Tibial nerve (tissue), 4 donors: Measurements from ENCODE around the gene ELF2. TPM values are rescaled to one million over a fixed set of nuclear protein-coding genes. Genes with fewer than 3 reads are reported as not detected.
A peak's percentile ranks its signal among the peaks of the same experiment; 100 is the strongest.
"Not testable (repeated sequence)": the region's sequence is repeated elsewhere in the genome, so short reads cannot be mapped to it uniquely, and the experiment has no call there.

Experiments
- DNase-seq, 2 donors: peaks; one replicate each; pipeline ENCODE4 v3.0.0-alpha.2; 2019; ENCODE audit warnings: low spot score in 2 of 2
- H3K27ac ChIP-seq, 4 donors: fragments of 200-600 bp; sonication (generic) in 3 of 4; one replicate each; pipeline ENCODE4 v1.5.1; 2017 to 2019; ENCODE audit warnings: mild to moderate bottlenecking in 1 of 4
- H3K27me3 ChIP-seq, 2 donors: fragments of 200-600 bp; sonication (generic) in 1 of 2; one replicate each; pipeline versions ENCODE4 v1.5.1 to v1.6.0; 2017 to 2019
- H3K36me3 ChIP-seq, 3 donors: fragments of 200-600 bp; sonication (generic); one replicate each; pipeline ENCODE4 v1.5.1; 2018 to 2019
- H3K4me1 ChIP-seq, 4 donors: fragments of 200-600 bp; sonication (generic) in 3 of 4; one replicate each; pipeline ENCODE4 v1.5.1; 2017 to 2019
- H3K4me3 ChIP-seq, 4 donors: fragments of 200-600 bp; sonication (generic) in 3 of 4; one replicate each; pipeline ENCODE4 v1.5.1; 2017 to 2019; ENCODE audit warnings: mild to moderate bottlenecking in 1 of 4, moderate library complexity in 1 of 4
- H3K9me3 ChIP-seq, 4 donors: fragments of 200-600 bp; sonication (generic) in 3 of 4; one replicate each; pipeline ENCODE4 v1.5.1; 2017 to 2019
- EP300 ChIP-seq, 2 donors: sonication (generic); formaldehyde crosslinking; IDR thresholded peaks; one replicate each; pipeline ENCODE4 v1.6.1; 2017; ENCODE audit warnings: antibody characterized with exemption in 2 of 2, mild to moderate bottlenecking in 1 of 2
- POLR2A ChIP-seq, 2 donors: fragments of 450-650 bp; IDR thresholded peaks; one replicate each; pipeline ENCODE4 v1.6.1; 2017; ENCODE audit warnings: antibody characterized with exemption in 2 of 2, mild to moderate bottlenecking in 2 of 2, moderate library complexity in 2 of 2
- WGBS, 2 donors: methylation state at CpG; one replicate each; pipeline ENCODE4 v1.1.5; 2018; 5-methylcytosine and 5-hydroxymethylcytosine counted together
- total RNA-seq, 4 donors: library from RNA; depleted of rRNA; stranded (reverse); fragments of >200 nt; gene quantifications; one replicate each; pipeline ENCODE4 v1.1.0, GENCODE V29; 2016
- TF ChIP-seq, protein P1 (sequence below), 5 experiments: fragments of 200-600 bp in 3 of 5; fragments of 450-650 bp in 2 of 5; sonication (generic) in 3 of 5; IDR thresholded peaks; one replicate each; pipeline ENCODE4 v1.5.1; 2016 to 2019; ENCODE audit warnings: antibody characterized with exemption in 5 of 5, mild to moderate bottlenecking in 3 of 5, moderate library complexity in 2 of 5

ELF2 gene
- total RNA-seq, 4 donors from 2014 or later = 47.1 to 62.8 (median 54.1) TPM

DNA sequence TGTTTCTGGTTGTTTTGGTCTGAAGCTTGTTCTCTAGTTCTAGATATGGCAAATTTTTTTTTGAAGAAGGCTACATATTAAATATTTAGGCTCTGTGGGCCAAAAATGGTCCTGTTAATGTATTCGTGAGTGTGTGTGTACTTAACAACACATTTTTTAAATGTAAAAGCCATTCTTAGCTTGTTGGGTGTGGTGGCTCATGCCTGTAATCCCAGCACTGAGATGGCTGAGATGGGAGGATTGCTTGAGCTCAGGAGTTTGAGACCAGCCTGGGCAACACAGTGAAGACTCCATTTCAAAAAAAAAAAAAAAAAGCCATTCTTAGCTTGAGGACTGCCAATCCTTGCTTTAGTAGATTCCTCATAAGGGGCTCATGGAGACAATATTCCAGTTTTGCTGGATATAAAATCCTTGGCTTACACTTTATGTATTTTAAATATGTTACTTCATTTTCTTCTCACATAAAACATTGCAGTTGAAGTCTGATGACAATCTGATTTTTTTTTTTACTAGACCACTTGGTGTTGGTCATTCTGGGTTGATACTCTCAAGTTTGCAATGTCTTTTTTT lies 138.1 kb downstream of the ELF2 start:
- TF ChIP-seq POLR2A (IDR thresholded peaks at IDR 0.05) = no peak
- no peak for TF ChIP-seq EP300 (IDR thresholded peaks at IDR 0.05)
- TF ChIP-seq, protein P1, sequence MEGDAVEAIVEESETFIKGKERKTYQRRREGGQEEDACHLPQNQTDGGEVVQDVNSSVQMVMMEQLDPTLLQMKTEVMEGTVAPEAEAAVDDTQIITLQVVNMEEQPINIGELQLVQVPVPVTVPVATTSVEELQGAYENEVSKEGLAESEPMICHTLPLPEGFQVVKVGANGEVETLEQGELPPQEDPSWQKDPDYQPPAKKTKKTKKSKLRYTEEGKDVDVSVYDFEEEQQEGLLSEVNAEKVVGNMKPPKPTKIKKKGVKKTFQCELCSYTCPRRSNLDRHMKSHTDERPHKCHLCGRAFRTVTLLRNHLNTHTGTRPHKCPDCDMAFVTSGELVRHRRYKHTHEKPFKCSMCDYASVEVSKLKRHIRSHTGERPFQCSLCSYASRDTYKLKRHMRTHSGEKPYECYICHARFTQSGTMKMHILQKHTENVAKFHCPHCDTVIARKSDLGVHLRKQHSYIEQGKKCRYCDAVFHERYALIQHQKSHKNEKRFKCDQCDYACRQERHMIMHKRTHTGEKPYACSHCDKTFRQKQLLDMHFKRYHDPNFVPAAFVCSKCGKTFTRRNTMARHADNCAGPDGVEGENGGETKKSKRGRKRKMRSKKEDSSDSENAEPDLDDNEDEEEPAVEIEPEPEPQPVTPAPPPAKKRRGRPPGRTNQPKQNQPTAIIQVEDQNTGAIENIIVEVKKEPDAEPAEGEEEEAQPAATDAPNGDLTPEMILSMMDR (IDR thresholded peaks at IDR 0.05) = no peak
- 85 to 86% methylated on average over 1 of the region's 1 CpG for WGBS, 2 donors

DNA sequence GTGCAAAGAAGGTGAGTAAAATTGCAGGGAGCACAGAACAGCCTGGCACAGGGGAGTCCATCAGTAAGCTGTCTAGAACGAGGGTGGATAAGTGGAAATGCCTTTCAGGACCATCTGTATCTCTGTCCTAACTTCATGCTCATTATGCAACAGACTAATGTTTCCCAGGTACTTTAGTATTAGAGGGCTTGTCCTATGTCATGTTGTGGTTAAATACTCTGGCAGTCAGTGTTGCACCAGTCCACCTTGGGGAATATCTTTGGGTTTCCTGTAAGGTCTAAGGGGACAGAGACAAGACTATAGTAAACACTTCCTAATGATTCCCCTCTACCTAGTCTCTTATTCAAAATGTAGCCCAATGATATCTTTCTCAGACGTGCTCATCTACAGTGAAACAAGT lies 140.1 kb downstream of the ELF2 start:
- 74 to 89% methylated on average over 2 of the region's 2 CpGs for WGBS, 2 donors

More for the DNA sequence above, 138.1 kb downstream of the ELF2 start:
- H3K4me1 ChIP-seq = peaks cover 0 to 16% (median 0%) of the 10 kb centered on the region in 4 donors
- H3K27ac ChIP-seq = no peak overlapping the region
- H3K9me3 ChIP-seq = peaks cover 0 to 4% (median 0%) of the 10 kb centered on the region in 4 donors
- no peaks in the 10 kb centered on the region for H3K27me3 ChIP-seq
- no peak for DNase-seq
- H3K36me3 ChIP-seq = peaks cover 0 to 23% (median 0%) of the 10 kb centered on the region in 3 donors
- no peak overlapping the region for H3K4me3 ChIP-seq

DNA sequence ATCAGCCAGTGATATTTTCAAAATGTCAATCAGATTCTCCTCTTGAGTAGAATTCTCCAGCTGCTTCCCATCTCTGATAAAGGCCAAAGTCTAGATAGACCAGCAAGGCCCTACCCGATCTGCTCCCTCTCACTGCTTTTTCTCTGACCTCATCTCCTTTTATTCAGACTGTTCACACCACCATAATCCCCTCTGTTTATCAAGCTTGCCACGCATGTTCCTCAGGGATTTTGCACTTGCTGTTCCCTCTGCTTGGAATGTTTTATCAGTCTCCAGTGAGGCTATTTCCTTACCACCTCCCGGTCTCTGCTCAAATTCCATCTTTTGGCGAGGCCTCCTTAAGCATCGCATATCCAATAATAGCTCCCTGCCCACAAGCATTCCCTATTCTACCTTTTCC lies 141.4 kb downstream of the ELF2 start:
- Histone ChIP-seq H3K9me3 (peaks cover 0 to 4% (median 0%) of the 10 kb centered on the region in 4 donors), H3K27ac (no peak overlapping the region), H3K27me3 (no peaks in the 10 kb centered on the region), H3K4me3 (no peak overlapping the region), H3K4me1 (peaks cover 0 to 5% (median 0%) of the 10 kb centered on the region in 4 donors), H3K36me3 (peaks cover 0 to 23% (median 0%) of the 10 kb centered on the region in 3 donors)
- TF ChIP-seq, protein P1 (IDR thresholded peaks at IDR 0.05) = no peak
- TF ChIP-seq EP300 (IDR thresholded peaks at IDR 0.05) (no peak), POLR2A (IDR thresholded peaks at IDR 0.05) (no peak)
- WGBS, 2 donors = 77 to 79% methylated on average over 5 of the region's 5 CpGs
- DNase-seq = no peak

More for the DNA sequence above, 140.1 kb downstream of the ELF2 start:
- TF ChIP-seq EP300 (IDR thresholded peaks at IDR 0.05) = no peak
- no peak for TF ChIP-seq POLR2A (IDR thresholded peaks at IDR 0.05)
- TF ChIP-seq, protein P1 (IDR thresholded peaks at IDR 0.05) = no peak
- Histone ChIP-seq H3K36me3 (peaks cover 0 to 23% (median 0%) of the 10 kb centered on the region in 3 donors), H3K27ac (no peak overlapping the region), H3K27me3 (no peaks in the 10 kb centered on the region), H3K9me3 (peaks cover 0 to 4% (median 0%) of the 10 kb centered on the region in 4 donors), H3K4me1 (no peaks in the 10 kb centered on the region), H3K4me3 (no peak overlapping the region)
- DNase-seq = no peak

DNA sequence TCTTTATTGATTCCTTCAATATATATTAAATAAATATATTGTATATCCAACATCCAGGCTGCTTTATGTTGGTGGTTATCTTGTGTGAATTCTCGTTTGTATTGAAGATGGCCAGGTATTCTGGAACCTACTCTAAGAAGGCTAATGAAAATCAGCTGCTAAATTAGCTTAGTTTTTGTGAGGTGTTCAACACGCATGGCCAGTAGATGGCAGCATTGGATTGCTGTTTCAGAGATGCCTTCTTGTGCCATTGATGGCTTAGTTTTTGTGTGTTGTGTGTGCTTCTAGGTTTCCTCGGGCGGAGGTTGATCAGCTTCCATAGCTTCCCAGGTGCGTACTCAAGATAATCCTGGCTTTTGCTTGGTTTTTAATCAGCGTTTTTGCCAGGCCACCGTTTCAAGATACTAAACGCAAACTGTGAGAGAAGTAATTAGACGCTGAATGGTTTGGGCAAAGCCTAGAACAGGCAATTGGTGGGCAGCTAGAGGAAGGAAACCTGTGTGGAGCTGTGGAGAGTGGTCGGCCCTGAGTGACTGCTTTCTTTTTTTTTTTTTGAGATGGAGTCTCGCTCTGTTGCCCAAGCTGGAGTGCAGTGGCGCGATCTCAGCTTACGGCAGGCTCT lies 146.3 kb downstream of the ELF2 start:
- Histone ChIP-seq H3K27ac (no peak overlapping the region), H3K36me3 (peaks cover 0 to 10% (median 0%) of the 10 kb centered on the region in 3 donors)

DNA sequence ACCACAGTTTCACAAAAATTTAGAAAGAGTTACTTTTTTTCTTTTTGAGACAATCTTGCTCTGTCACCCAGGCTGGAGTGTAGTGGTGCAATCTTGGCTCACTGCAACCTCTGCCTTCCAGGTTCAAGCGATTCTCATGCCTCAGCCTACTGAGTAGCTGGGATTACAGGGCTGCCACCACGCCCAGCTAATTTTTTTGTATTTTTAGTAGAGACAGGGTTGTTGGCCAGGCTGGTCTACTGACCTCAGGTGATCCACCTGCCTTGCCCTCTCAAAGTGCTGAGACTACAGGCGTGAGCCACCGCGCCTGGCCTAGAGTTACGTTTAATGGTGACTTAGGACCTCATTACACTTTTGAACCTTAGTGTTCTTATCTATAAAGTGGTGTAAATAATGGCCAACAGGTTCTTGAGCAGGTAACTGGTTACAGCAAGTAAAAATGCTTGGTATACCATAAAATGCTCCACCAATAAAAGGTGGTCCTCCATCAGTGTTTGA lies 147.1 kb downstream of the ELF2 start:
- H3K36me3 ChIP-seq, H3K27me3 ChIP-seq, H3K4me3 ChIP-seq, H3K27ac ChIP-seq, H3K9me3 ChIP-seq, DNase-seq, H3K4me1 ChIP-seq: not testable (repeated sequence)
- WGBS, 2 donors = 87 to 89% methylated on average over 6 of the region's 6 CpGs

More for the DNA sequence above, 146.3 kb downstream of the ELF2 start:
- DNase-seq = peak; percentile 59 to 92
- Histone ChIP-seq H3K4me1 (peaks cover 0 to 6% (median 0%) of the 10 kb centered on the region in 4 donors), H3K4me3 (no peak overlapping the region), H3K9me3 (no peaks in the 10 kb centered on the region), H3K27me3 (no peaks in the 10 kb centered on the region)
- TF ChIP-seq, protein P1 (IDR thresholded peaks at IDR 0.05) = peak; percentile 60 to 87 (median 80)
- TF ChIP-seq EP300 (IDR thresholded peaks at IDR 0.05) (peak in 1 of 2 donors; percentile 34), POLR2A (IDR thresholded peaks at IDR 0.05) (no peak)
- 43 to 47% methylated on average over 14 of the region's 14 CpGs for WGBS, 2 donors
